Activated CD4-positive, alpha-beta T cell treated with anti-CD3 and anti-CD28 coated beads for 1 hour (primary cell): Measurements from ENCODE around the gene STEAP1B.
"Not testable (repeated sequence)": the region's sequence is repeated elsewhere in the genome, so short reads cannot be mapped to it uniquely, and the experiment has no call there.

ENCODE experiments used
- DNase-seq: peaks from one replicate; pipeline ENCODE4 v3.0.0-alpha.2; 2020

Gene STEAP1B

DNA sequence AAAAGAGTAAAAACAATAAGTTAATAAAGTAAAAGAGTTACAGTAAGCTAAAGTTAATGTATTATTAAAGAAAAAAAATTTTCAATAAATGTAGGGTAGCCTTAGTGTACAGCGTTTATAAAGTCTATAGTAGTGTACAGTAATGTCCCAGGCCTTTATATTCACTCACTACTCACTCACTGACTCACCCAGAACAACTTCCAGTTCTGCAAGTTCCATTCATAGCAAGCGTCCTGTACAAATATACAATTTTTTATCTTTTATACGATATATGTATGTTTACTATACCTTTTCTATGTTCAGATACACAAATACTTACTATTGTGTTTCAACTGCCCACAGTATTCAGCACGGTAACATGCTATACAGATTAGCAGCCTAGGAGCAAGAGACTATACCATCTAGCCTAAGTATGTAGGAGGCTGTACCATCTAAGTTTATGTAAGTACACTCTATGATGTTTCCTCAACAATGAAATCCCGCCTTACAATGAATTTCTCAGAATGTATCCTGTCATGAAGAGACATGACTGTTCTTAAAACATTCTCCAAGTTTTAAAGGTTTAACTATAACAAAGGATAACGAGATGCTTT is 3.6 kb downstream of the STEAP1B start:
- not testable (repeated sequence) for DNase-seq

DNA sequence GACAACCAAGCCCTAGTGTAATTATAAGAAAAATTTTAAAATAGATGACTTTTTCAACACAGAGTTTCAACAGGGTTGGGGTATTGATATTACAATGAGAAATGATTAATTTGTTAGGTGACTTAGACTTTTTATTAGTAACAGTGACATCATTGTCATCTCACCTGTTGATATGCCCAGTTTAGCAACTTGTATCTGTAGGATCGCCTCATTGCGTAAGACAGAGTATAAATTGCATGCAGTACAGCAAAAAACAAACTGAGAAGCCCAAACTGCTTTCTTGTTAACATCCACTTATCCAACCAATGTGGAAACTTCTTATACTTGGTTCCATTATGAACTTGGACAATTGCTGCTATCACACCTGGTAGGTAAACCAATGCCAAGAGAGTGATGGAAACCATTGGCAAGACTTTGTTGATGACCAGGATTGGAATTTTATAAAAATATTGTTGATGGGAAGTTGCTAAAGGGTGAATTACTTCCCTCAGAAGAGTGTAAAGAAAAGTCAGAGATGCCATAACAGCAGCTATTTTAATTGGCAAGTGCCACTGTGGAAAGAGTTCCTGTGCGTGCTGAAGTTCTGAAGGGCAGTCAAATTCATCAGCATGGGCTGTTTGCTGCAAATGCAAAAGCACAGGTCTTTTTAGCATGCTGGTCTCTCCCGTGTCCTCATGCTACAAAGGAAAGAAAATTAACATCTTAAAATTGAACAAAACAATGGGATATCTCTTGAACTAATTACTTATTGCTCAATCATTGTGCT is 6.6 kb downstream of the STEAP1B start:
- not testable (repeated sequence) for DNase-seq

DNA sequence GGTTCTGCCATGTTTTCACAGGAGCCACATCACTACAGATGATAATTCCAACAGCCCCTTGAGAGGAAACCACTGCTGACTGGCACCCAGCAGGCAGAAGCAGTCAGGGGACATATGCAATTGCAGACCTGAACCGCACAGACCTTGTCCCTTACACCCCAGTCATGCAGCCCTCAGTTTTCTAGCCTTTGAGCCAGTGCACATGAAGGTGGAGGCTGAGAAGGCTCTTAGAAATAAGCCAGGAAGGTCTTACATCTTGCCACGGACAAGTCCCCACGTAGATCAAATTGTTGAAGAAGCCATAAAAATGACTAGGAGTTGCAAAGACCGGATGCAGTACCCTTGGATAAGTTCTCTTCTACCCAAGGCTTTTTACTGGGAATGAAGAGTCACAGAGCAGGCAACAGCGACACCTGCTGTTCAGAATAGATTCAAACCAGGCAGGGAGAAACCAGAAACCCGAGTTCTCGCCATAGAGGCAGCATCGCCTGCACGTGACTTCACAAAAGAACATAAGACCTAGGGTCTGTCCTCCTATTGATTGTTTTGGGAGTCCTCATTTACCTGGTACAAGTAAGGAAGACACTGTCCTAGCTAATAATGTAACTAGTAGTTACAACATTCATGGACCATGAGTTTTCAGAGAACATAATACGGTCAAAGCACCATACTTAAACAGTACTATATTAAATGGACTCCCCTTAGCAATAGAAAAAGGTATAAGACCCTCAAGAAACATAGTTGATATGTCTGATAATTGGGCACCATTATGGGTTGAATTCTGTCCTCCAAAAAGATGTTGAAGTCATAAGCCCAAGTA is 11.1 kb downstream of the STEAP1B start:
- DNase-seq, result no peak

DNA sequence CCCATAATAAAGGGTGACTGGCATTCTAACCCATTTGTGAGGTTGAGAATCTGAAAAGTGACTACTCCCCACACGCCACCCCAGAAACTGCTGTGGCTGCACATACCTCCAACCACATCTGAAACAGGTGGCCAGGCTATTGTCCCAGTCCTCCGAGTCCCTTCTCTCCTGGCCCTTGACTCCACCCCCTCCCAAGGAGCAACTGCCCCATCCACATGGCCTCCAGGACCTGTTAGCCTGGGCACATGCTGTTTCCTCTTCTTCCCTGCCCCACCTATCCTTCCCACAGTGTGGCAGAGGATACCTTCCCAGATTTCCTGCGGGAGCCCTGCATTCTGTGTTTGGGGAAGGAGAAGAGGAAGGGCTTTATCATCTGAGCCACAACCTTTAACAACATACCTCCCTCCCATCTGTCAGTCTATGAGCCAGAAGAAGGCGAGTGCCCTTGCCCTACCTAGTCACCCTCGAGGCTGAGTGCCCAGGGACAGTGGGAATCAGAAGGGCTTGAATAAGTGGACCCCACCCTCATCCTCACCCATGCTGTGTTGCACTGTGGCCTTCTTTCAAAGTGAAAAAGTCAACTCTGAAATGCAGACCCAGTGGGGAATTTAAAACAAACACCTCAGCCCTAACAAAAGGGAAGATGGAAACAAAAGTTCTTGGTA is 11.9 kb downstream of the STEAP1B start:
- DNase-seq, result no peak

DNA sequence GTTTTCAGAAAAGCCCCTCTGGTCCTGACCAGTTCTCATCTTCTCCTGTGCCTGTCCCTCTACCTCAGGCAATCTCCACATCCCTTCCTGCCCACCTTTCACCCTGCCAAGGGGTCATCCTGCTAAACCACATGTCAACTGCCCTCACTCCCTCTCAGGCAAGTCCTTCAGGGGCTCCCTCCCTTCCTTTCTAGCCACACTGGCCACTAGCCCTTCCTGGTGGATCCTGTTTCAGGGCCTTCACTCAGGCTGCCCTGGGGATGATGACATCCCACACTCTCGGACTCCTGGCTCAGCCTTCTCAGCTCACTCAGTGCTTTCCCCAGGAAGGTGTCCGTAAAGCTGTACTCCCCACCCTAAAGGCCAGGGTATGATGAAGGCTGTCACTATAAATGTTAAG is 13.4 kb downstream of the STEAP1B start:
- no peak for DNase-seq

DNA sequence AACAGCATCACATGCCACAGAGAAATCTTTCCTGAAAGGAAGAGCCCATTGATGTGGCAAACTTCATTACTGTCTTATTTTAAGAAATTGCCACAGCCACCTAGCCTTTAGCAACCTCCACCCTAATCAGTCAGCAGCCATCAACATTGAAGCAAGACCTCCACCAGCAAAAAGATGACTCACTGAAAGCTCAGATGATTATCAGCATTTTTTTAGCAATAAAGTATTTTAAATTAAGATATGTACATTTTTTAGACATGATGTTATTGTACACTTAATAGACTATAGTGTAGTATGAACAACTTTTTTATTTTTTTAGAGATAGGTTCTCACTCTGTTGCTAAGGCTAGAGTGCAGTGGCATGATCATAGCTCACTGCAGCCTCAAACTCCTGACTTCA is 14.8 kb downstream of the STEAP1B start:
- no peak for DNase-seq

DNA sequence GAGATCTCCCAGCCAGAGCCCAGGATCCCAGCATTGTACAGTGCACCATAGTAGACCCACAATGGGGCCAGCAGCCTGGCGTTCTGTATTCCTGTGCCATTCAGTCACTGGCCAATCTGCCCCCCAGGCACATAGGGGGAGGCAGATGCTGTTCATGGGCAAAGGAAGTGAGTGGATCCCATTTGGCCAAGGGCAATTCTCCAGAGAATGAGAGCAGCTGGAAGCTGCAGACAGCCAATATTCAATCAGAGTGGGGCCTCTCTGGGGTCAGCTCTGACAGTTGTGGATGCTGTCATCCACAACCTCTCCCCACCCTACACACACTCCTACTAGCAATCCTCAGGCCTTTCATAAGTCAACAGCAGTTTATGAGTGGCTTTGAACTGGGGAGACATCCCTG is 17.5 kb downstream of the STEAP1B start:
- no peak for DNase-seq

DNA sequence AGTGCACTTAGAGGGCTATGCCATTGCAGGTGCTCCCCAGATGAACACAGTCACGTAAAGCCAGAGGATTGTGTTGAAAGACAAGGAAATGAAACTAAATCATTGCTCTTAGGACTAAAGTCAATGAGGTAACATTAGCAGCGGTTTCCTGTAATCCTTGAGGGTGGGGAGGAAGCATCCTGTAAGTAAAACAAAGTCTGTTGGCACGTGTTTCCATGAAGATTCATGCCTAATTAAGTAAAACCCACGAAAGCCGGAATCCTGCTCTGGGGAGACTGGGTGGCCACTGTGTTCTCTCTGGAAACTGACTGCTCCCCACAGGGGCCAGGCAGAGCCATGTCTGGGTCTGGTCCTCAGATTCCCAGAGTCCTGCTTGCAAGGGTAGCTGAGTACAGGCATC is 18.3 kb downstream of the STEAP1B start:
- no peak for DNase-seq

DNA sequence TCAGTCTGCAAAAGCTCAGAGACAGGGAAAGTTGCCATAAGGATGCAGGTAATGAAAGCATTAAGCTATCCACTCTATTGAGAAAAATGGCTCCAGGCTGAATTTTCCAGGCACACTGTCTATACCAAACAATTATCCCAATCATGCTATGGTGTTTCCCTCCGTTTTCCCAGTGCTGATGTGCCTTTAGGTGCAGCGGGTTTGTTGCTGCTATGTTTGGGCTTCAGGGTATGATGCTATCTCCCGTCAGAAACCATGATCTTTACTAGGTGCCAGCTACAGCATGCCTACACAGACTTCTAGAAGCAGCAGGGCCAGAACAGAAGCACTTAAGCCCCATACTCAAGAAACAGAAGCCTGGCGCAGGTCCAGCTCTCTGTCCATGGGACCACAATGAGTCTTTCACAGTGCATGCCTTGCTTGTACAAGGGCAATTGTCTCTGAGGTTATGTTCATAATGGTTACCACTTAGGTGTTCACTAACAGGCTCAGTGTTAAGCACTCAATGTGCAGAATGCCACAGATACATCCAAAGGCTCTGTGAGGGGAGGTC is 19.4 kb downstream of the STEAP1B start:
- DNase-seq, result no peak

DNA sequence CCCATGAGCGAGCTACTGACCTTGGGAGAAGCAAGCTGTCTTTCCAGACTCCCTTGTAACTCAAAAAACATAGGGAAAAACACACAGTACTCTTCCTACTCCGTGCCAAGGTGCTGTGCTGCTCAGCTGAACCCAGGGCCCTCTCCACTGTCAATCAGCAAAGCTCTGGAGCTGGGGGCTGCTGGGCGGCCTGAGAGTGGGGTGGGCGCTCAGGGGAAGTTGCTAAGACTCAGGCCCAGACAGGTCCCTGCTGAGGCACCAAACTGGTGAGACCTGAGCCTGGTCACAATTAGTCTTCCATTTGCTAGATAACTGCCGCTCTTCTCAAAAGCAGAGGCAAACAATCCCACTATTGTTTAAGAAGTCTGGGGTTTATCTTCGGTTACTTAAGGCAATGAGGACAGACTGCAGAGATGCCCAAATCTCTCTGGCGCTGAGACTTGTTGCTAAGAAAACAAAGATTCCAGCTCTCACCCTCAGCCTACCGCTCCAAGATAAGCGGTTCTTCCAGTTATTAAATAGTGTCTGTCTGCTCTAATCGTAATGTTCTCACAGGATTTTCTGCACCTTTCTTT is 22.0 kb downstream of the STEAP1B start:
- DNase-seq, result no peak

DNA sequence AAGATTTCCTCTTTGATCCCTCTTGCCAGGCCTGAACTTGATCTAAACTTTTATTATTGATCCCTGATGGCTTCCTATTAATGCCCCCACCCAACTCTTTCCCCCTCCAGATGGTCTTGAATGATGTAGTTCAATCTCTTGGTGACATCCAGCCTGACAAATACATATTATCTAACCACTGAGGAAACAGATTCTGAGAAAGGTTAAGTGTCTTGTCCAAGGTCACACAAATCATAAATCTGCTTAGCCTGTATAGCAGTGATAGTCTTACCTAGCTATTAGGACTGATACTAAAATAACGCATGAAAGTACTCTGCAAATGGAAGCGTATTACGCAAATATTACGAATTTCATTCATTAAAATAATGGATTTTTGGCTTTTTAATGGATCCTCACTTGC is 22.7 kb downstream of the STEAP1B start:
- DNase-seq, result no peak

DNA sequence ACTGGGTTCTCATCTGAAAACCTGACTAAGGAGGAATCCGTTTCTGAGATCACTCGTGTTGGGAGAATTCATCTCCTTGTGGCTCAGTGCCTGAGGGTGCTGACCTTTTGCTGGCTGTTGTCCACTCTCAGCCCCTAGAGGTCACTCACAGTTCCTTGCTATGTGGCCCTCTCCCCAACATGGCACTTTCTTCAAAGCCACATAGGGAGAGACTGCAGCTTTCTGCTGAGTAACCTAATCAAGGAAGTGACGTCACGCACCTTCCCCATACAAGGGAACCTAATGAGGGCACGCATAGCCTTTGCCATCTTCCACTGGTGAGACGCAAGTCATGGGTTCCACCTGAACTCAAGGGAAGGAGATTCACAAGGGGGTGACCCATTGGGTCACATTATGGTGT is 23.2 kb downstream of the STEAP1B start:
- no peak for DNase-seq

DNA sequence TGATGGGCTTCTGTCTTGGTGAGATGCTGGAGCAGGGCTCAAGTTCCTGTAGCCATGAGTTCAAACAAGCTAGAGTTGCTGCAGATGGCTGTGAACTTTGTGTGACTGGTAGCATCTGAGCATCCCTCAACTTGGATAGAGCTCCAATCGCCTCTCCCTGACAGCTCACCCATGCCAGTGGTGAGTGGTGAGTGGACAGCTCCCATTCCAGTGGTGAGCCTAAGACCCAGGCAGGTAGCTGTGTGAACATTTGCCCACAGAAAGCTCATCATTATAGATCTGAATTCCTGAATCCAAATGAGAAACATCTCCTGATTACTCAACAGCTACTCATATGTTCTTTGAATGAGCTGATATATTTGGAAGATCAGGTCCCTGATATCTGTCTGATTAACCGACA is 25.3 kb downstream of the STEAP1B start:
- no peak for DNase-seq

DNA sequence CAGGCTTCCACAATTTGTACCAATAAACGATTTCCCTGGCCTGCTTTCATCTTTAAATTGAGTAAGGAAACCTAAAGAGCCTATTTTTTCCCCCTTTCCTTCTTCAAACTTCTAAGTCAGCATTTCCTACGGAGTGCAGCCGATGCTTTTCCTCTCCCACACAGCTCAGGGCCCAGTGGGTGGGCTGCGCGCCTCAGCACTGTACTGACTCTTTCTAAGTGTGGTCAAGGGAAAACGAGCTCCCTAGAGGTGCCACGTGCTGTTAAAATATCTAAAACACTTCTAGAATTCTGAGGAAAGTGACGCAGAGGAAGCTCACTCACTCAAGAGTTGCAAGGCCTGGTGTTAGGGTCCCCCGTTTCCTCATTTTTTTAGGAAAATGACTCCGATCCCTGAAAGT is 29.0 kb downstream of the STEAP1B start:
- no peak for DNase-seq

DNA sequence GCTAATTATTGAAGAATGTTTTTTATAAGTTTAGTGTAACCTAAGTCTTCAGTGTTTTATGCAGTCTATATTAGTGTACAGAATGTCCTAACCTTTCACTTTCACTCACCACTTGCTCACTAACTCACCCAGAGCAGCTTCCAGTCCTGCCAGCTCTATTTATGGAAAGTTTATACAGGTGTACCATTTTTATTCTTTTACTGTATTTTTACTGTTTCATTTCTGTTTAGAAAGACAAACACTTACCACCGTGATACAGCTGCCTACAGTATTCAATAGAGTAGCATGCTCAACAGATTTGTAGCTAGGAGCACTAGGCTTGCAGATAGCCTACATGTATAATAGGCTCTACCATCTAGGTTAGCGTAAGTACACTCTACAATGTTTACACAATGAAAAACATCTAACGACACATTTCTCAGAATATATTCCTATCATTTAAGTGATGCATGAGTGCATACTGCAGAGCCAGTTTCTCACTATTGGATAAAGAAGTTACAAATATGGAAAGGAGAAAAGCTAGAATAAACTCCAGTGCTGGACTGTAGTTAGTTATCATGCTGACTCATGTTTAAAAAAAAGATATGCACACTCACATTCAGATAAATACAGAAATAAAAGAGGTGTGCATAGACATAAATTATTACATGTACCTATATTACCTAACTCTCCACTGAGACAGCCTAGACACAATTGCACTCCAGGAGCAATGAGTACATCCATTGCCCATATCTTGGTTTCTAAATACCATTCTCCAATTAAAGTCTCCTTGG is 30.4 kb downstream of the STEAP1B start:
- DNase-seq, result no peak

DNA sequence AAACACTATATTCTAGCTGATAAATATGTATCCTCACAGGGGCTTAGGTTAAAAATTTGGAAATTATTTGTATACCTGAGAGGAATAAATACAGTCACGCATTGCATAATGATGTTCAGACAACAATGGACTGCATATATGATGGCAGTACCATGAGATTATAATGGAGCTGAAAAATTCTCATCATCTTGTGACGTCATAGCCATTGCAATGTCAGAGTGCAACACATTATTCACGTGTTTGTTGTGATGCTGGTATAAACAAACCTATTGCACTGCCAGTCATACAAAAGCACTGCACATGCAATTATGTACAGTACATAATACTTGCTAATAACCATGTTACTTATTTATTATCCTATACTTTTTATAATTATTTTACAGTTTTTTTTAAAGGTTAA is 31.4 kb downstream of the STEAP1B start:
- DNase-seq, result no peak

DNA sequence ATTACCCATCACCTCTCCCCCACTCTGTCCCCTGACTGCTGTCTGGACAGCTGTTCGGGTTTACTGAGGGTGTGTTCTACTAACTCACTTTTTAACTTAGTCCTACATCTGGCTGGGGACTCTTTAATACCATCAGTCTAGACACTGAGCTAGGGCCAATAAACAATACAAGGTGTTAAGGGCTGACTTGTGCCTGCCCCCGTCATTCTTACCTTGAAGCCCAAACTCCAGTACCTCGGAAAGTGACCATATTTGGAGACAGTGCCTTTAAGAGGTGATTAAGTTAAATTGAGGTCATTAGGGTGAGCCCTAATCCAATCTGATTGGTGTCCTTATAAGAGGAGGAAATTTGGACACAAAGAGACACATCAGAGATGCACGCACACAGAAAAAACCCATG is 35.7 kb downstream of the STEAP1B start:
- no peak for DNase-seq

DNA sequence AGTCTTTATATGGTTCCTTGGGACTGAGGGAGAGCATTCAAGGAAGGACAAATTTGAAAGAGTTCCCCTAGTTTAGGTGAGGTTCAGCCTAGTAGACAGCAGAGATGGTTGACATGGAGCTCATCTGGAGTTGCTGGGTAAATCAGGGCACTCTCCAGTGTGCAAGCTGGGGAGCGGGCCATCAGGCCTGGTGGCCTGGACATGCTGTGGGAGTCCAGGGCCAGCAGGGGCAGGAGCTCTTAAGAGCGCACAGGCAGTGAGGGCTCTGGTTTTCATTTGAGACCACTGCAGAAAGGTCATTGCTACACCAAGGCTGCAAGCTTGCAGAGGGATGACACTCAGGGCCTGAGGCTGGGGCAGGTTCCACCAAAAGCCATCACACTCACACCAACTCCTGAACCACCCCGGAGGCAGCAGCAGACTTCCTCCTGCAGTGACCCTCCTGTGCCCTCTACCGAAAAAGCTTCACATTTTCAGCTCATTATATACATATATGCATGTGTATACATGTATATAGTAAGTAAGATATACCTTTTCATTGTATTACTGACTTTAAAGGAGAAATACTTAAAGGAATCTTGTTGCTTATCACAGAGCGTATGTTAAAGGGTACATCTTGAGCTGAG is 39.5 kb downstream of the STEAP1B start:
- no peak for DNase-seq

DNA sequence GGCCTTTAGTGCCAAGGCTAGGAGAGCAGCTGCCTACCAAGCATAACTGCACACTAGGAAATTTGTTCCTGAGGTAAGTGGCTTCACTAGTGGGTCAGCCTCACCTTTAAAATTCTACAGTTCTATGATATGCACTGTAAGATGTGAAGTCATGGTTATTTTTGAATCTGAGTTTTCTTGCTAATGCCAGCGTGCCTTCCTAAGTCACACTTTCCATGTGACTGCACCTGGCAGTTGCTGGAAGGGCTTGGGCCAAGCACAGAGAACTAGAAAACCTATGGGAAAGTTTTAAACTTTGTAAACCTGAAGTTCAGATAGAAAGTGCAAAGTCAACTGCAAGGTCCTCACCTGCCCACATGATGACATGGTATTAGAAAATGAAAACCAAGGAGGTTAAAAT is 42.5 kb downstream of the STEAP1B start:
- DNase-seq, result no peak

DNA sequence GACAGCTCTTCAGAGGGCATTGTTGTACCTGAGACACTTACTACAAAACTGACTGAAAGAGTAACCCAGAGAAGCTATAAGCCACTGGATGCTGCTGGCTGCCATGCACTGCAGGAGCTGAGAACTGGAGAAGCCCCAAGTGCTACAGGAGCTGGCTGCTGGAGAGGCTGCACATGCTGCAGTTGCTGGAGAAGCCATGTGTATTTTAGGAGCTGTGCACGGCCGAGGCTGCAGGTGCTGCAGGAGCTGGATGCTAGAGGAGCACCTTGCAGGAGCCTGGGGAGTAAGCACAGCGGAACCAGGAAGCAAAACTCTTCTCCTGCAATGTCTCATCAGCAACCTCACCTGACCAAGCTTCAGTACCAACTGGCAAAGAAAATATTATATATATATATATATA is 45.5 kb downstream of the STEAP1B start:
- no peak for DNase-seq

DNA sequence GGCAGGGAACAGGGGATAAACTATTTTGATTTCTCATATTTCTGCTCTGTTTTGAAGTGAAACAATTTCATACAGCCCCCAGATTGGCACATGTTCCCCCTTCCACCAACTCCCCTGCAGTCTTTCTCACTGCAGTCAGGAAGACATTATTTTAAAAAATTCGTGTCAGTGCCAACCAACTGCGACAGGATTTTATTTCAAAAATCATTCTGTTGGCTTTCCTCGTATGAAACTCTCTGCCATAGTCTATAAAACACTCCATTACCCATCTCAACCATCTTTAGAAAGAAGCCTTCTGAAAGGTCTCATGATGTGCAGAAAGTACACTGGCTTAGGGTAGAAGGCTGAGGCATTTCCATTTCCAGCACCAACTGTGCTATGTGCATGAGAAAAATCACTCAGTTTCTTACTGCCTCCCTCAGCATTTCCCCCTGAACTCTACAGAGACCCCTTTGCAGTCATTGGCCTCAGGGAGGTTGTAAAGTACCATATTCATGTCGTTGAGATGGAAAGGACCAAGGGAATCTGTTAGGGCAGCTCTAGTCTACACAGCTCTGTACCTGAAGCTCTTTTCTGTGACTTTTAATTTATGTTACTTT is 46.9 kb downstream of the STEAP1B start:
- no peak for DNase-seq
